Measurements from ENCODE around the gene GRPEL1. TPM values are rescaled to one million over a fixed set of nuclear protein-coding genes. Genes with fewer than 3 reads are reported as not detected.

Gene GRPEL1
- total and polyA plus RNA-seq, 10 of the 15 experiments (the other 5 are each of a cell fraction or from before 2014, with no cell fraction given): 30.8 to 119 (median 67.6) TPM

GRCh38 chr4:7116705-7117104 is 48.8 kb upstream of the GRPEL1 start (continued):
- TF ChIP-seq E4F1 (IDR thresholded peaks at IDR 0.05; ENCODE audit: borderline replicate concordance, partially characterized antibody) (no peak), IRF5 (IDR thresholded peaks at IDR 0.05; ENCODE audit: borderline replicate concordance) (no peak), SRF (IDR thresholded peaks at IDR 0.05; ENCODE audit: low read depth in 2 of 2, low read length in 2 of 2) (no peak), ZNF687 (IDR thresholded peaks at IDR 0.05) (no peak), ELK1 (IDR thresholded peaks at IDR 0.05; ENCODE audit: low read depth, low read length) (no peak), CHD2 (IDR thresholded peaks at IDR 0.05; ENCODE audit: borderline replicate concordance, low read depth, low read length) (no peak), ASH2L (IDR thresholded peaks at IDR 0.05; ENCODE audit: borderline replicate concordance, low read depth) (no peak), RBBP5 (conservative IDR thresholded peaks at IDR 0.05) (no peak)
